GM12865 (cell line): ENCODE results near the gene AIMP2.

Experiments used
- DNase-seq: peaks from one replicate; pipeline ENCODE4 v3.0.0; 2010; ENCODE audit warnings: low read depth
- H3K4me3 ChIP-seq: 2 replicates; pipeline ENCODE4 v1.5.1; 2011; ENCODE audit warnings: mild to moderate bottlenecking, low read depth, low read length, control low read depth
- TF ChIP-seq, protein P1 (sequence below): IDR thresholded peaks from 2 replicates; pipeline ENCODE4 v1.5.1; 2011; ENCODE audit warnings: low read length, control low read depth, low read depth, inconsistent platforms; ENCODE audit not compliant: insufficient read depth; ENCODE audit errors: missing control alignments

The AIMP2 gene

DNA sequence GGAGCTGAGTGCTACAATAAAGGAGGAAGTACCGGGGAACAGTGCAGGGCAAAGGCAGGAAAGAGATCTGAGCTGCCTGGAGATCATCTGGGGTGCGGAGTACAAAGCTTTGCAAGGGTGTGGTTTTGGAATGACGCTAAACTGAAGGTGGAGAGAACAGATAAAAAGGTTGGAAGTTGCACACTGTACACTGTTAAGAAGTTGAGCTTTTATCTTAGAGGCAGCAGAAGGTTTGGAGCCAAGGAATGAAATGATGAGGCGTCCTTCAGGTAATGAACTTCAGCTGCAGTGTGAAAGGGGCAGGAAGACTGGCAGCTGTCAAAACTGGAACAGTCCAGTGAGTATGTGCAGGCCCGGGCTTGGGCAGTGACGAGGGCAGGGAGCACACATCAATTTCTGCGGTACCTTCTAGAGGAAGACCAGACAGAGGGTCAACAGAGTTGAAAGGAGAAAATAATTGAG lies 14.9 kb downstream of the AIMP2 start:
- TF ChIP-seq, protein P1, sequence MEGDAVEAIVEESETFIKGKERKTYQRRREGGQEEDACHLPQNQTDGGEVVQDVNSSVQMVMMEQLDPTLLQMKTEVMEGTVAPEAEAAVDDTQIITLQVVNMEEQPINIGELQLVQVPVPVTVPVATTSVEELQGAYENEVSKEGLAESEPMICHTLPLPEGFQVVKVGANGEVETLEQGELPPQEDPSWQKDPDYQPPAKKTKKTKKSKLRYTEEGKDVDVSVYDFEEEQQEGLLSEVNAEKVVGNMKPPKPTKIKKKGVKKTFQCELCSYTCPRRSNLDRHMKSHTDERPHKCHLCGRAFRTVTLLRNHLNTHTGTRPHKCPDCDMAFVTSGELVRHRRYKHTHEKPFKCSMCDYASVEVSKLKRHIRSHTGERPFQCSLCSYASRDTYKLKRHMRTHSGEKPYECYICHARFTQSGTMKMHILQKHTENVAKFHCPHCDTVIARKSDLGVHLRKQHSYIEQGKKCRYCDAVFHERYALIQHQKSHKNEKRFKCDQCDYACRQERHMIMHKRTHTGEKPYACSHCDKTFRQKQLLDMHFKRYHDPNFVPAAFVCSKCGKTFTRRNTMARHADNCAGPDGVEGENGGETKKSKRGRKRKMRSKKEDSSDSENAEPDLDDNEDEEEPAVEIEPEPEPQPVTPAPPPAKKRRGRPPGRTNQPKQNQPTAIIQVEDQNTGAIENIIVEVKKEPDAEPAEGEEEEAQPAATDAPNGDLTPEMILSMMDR, result no peak
- no peak overlapping the region for H3K4me3 ChIP-seq
- no peak for DNase-seq

DNA sequence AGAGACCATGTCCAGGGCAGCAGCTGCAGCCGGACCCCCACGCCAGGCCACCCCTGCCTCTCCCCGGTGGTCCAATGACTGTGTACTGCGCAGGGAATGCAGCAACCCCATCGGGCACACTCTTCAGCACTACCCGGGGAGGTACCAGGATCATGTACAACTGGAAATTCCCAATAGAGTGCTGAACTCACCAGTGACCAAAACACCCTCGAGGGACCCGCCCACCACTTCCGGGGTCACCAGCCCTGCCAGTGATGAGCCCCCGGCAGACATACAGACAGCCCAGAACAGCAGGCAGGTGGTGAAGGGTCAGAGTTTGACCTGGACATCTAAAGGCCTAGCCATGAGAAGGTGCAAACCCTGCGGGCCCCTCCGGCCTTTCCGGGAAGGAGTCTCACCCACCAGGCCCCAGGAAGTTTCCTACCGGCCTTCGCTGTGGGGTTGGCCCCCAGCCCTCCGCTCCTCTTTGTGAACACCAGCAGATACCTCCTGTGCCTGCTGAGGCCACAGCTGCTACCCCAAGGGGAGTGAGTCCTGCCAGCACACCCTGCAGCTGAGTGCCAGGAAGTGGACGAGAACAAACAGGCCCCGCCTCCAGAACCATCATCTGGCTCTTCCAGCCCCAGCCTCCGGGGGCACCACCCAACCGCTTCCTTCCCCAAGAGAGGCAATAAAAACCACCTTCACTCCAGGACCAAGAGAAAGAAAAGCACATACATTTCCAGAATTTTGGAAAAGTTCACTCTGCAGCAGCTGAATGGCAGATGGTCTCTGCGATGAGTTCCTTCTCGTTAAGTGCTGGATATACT lies 17.1 kb downstream of the AIMP2 start:
- H3K4me3 ChIP-seq, result peak overlapping the region; percentile 36
- TF ChIP-seq, protein P1, result peak; percentile 33
- peak; percentile 78 for DNase-seq

DNA sequence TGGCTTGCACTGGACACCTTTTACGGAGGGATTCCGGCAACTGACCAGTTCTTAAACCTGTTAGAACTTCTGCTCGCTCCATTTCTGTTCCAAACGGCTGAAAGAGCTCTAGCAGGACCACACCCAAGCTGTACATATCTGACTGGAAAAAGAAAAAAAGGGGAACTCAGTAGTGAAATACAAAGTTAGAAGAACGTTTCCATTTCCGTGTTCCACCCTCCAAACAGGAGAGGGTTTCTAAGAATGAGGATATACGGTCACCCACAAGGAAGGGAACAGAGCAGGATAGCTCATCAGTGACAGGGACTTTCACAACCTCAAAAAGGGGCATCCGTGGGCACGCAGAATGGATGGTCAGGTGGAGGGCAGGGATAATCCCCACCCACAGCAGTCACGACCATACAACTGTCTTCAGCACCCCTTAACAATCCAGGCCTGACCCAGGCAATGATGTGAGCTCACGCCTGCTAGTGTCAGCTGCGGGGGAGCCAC lies 17.8 kb downstream of the AIMP2 start:
- peak overlapping the region; percentile 36 for H3K4me3 ChIP-seq
- peak; percentile 26 for DNase-seq

DNA sequence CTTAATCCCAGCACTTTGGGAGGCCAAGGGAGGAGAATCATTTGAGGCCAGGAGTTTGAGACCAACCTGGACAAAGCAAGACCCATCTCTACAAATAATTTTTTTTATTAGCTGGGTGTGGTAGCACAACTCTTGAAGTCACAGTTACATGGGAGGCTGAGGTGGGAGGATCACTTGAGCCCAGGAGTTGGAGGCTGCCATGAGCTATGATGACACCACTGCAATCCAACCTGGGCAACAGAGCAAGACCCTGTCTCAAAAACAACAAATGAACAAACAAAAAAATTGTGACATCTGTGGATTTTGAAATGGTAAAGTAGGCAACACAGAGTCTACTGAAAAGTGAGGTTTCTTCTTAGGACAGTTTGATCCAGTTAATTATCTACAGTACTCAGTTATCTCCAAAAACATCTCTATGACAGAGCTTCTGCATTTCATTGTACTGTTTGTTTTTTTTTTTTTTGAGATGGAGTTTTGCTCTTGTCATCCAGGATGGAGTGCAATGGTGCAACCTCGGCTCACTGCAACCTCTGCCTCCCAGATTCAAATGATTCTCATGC lies 18.8 kb downstream of the AIMP2 start:
- TF ChIP-seq, protein P1, result no peak
- no peak overlapping the region for H3K4me3 ChIP-seq
- DNase-seq, result no peak

More for the DNA sequence above, 17.8 kb downstream of the AIMP2 start:
- TF ChIP-seq, protein P1, result no peak

DNA sequence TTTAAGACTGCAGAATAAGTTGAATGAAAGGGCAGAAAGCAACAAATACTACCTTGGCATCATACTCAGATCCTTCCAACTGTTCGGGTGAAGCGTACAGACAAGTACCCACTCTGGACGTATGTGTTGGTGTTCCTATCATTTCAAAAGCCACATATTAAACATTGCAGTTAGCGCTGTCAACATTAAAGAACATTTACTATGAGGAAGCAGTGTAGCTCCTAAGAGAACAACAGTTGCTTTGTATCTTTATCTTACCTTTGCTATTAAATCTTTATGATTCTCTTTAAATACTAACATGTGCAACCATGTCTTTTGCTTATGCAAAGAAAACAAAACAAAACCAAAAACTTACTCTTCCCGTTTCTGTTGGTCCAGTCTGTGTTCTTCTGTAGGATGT lies 19.5 kb downstream of the AIMP2 start:
- H3K4me3 ChIP-seq, result no peak overlapping the region
- DNase-seq, result no peak
- TF ChIP-seq, protein P1, result no peak

DNA sequence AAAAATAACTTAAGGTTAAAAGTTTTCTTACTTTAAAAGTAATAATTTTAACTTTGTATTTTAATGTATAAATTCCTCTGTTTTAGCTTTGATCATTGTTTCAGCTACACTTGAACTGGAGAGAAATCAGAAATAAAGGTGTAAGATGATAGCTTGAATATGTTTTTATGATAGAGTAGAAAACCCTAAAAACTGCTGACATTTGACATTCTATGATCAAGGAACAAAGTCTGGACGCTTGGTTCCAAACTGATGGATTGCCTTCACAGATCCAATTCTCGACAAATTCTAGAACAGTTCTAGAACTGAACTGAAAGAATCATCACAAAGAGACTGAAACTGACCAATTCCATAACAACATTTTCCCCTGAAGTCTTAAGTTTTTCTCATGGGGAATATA lies 21.9 kb downstream of the AIMP2 start, which contains the start of gene ANKRD61:
TSS of gene ANKRD61 (plus strand) at position 389 of the 400 bp plus-strand sequence. CDS start at position 389, 0 bp downstream.
- H3K4me3 ChIP-seq, result no peak within 1 kb of the TSS
- TF ChIP-seq, protein P1, result no peak
- DNase-seq, result no peak
